ENCODE results near the gene NAPSA. TPM values are rescaled to one million over a fixed set of nuclear protein-coding genes. Genes with fewer than 3 reads are reported as not detected.
"Not testable (repeated sequence)": the region's sequence is repeated elsewhere in the genome, so short reads cannot be mapped to it uniquely, and the experiment has no call there.

The NAPSA gene
- total RNA-seq, 1 experiment from 2014 or later = 0.11 TPM

GRCh38 chr19:50357178-50358100 lies 8.0 kb downstream of the NAPSA start:
- no peaks in the 10 kb centered on the region for H3K79me2 ChIP-seq (ENCODE audit: low read length)
- no peak overlapping the region for H3K27ac ChIP-seq (ENCODE audit: low read length)
- DNase-seq = peak; percentile 93
- peak overlapping the region; percentile 85; the same call in 1 of the 2 replicates for H2AFZ ChIP-seq (ENCODE audit: low read length)
- H3K4me1 ChIP-seq (ENCODE audit: low read length) = peaks cover 23% of the 10 kb centered on the region
- H3K27me3 ChIP-seq (ENCODE audit: low read length) = no peaks in the 10 kb centered on the region
- no peaks in the 10 kb centered on the region for H3K9me3 ChIP-seq (ENCODE audit: low read length)
- H4K20me1 ChIP-seq (ENCODE audit: insufficient read depth, low read depth, low read length) = no peaks in the 10 kb centered on the region; the same call in 1 of the 2 replicates
- H3K4me2 ChIP-seq (ENCODE audit: low read depth, low read length, poor library complexity, severe bottlenecking) = peak overlapping the region; percentile 69
- H3K9ac ChIP-seq (ENCODE audit: low read length) = peak overlapping the region; percentile 58
- no peaks in the 10 kb centered on the region for H3K36me3 ChIP-seq (ENCODE audit: insufficient read depth, low read length)
- no peaks in the 10 kb centered on the region for H3K9me2 ChIP-seq (replicated peaks; ENCODE audit: insufficient read depth, low read length)
- peak overlapping the region; percentile 47; the same call in 1 of the 2 replicates for H3K4me3 ChIP-seq (ENCODE audit: low read length)

GRCh38 chr19:50356691-50357177 lies 8.7 kb downstream of the NAPSA start:
- Histone ChIP-seq H3K27me3 (ENCODE audit: low read length) (no peaks in the 10 kb centered on the region), H3K4me3 (ENCODE audit: low read length) (no peak overlapping the region), H3K9me2 (replicated peaks; ENCODE audit: insufficient read depth, low read length) (no peaks in the 10 kb centered on the region), H3K4me1 (ENCODE audit: low read length) (peaks cover 23% of the 10 kb centered on the region), H2AFZ (ENCODE audit: low read length) (peak overlapping the region; percentile 85; the same call in 1 of the 2 replicates), H3K9me3 (ENCODE audit: low read length) (no peaks in the 10 kb centered on the region), H4K20me1 (ENCODE audit: insufficient read depth, low read depth, low read length) (no peaks in the 10 kb centered on the region), H3K79me2 (ENCODE audit: low read length) (no peaks in the 10 kb centered on the region), H3K36me3 (ENCODE audit: insufficient read depth, low read length) (no peaks in the 10 kb centered on the region), H3K9ac (ENCODE audit: low read length) (no peak overlapping the region; the same call in 1 of the 2 replicates), H3K27ac (ENCODE audit: low read length) (no peak overlapping the region), H3K4me2 (ENCODE audit: low read depth, low read length, poor library complexity, severe bottlenecking) (peak overlapping the region; percentile 69)
- DNase-seq = no peak

- H2AFZ ChIP-seq (ENCODE audit: low read length); H3K9ac ChIP-seq (ENCODE audit: low read length); H3K9me2 ChIP-seq (replicated peaks; ENCODE audit: insufficient read depth, low read length); H3K9me3 ChIP-seq (ENCODE audit: low read length); H4K20me1 ChIP-seq (ENCODE audit: insufficient read depth, low read depth, low read length); H3K27me3 ChIP-seq (ENCODE audit: low read length); H3K79me2 ChIP-seq (ENCODE audit: low read length); H3K27ac ChIP-seq (ENCODE audit: low read length); DNase-seq; H3K4me3 ChIP-seq (ENCODE audit: low read length); H3K4me2 ChIP-seq (ENCODE audit: low read depth, low read length, poor library complexity, severe bottlenecking); H3K36me3 ChIP-seq (ENCODE audit: insufficient read depth, low read length): not testable (repeated sequence)
- peaks cover 43% of the 10 kb centered on the region for H3K4me1 ChIP-seq (ENCODE audit: low read length)
Measured at GRCh38 chr19:50353487-50353880, 12.0 kb downstream of the NAPSA start.

- Histone ChIP-seq H3K4me1 (ENCODE audit: low read length) (peaks cover 48% of the 10 kb centered on the region), H3K4me2 (ENCODE audit: low read depth, low read length, poor library complexity, severe bottlenecking) (no peak overlapping the region), H3K4me3 (ENCODE audit: low read length) (no peak overlapping the region), H2AFZ (ENCODE audit: low read length) (no peak overlapping the region), H4K20me1 (ENCODE audit: insufficient read depth, low read depth, low read length) (no peaks in the 10 kb centered on the region), H3K79me2 (ENCODE audit: low read length) (no peaks in the 10 kb centered on the region), H3K9me2 (replicated peaks; ENCODE audit: insufficient read depth, low read length) (no peaks in the 10 kb centered on the region), H3K27ac (ENCODE audit: low read length) (no peak overlapping the region), H3K9ac (ENCODE audit: low read length) (no peak overlapping the region), H3K36me3 (ENCODE audit: insufficient read depth, low read length) (no peaks in the 10 kb centered on the region), H3K27me3 (ENCODE audit: low read length) (no peaks in the 10 kb centered on the region), H3K9me3 (ENCODE audit: low read length) (no peaks in the 10 kb centered on the region)
- DNase-seq = no peak
Measured at GRCh38 chr19:50352242-50352641, 13.2 kb downstream of the NAPSA start.

- peak overlapping the region; percentile 61 for H3K4me2 ChIP-seq (ENCODE audit: low read depth, low read length, poor library complexity, severe bottlenecking)
- DNase-seq = peak; percentile 94
Measured at GRCh38 chr19:50349277-50350057, 16.0 kb downstream of the NAPSA start.

GRCh38 chr19:50347089-50347581 lies 18.3 kb downstream of the NAPSA start:
- H3K9ac ChIP-seq (ENCODE audit: low read length) = peak overlapping the region; percentile 58
- H3K4me2 ChIP-seq (ENCODE audit: low read depth, low read length, poor library complexity, severe bottlenecking) = peak overlapping the region; percentile 61
- H3K9me2 ChIP-seq (replicated peaks; ENCODE audit: insufficient read depth, low read length); H3K36me3 ChIP-seq (ENCODE audit: insufficient read depth, low read length); H4K20me1 ChIP-seq (ENCODE audit: insufficient read depth, low read depth, low read length); H3K27me3 ChIP-seq (ENCODE audit: low read length); H3K9me3 ChIP-seq (ENCODE audit: low read length): not testable (repeated sequence)
- H3K4me3 ChIP-seq (ENCODE audit: low read length) = peak overlapping the region; percentile 35
- H2AFZ ChIP-seq (ENCODE audit: low read length) = peak overlapping the region; percentile 22
- peak overlapping the region; percentile 95 for H3K27ac ChIP-seq (ENCODE audit: low read length)
- H3K79me2 ChIP-seq (ENCODE audit: low read length) = peaks cover 18% of the 10 kb centered on the region
- H3K4me1 ChIP-seq (ENCODE audit: low read length) = peaks cover 79% of the 10 kb centered on the region
- peak; percentile 93 for DNase-seq

More at GRCh38 chr19:50349277-50350057, 16.0 kb downstream of the NAPSA start:
- peaks cover 1% of the 10 kb centered on the region; the same call in 1 of the 2 replicates for H3K79me2 ChIP-seq (ENCODE audit: low read length)
- peak overlapping the region; percentile 58 for H3K9ac ChIP-seq (ENCODE audit: low read length)
- H3K27me3 ChIP-seq (ENCODE audit: low read length) = no peaks in the 10 kb centered on the region
- peak overlapping the region; percentile 95 for H3K27ac ChIP-seq (ENCODE audit: low read length)
- H3K9me2 ChIP-seq (replicated peaks; ENCODE audit: insufficient read depth, low read length) = no peaks in the 10 kb centered on the region
- H3K4me1 ChIP-seq (ENCODE audit: low read length) = peaks cover 63% of the 10 kb centered on the region
- peaks cover 3% of the 10 kb centered on the region; the same call in 1 of the 2 replicates for H3K36me3 ChIP-seq (ENCODE audit: insufficient read depth, low read length)
- no peaks in the 10 kb centered on the region for H3K9me3 ChIP-seq (ENCODE audit: low read length)
- no peaks in the 10 kb centered on the region for H4K20me1 ChIP-seq (ENCODE audit: insufficient read depth, low read depth, low read length)
- H2AFZ ChIP-seq (ENCODE audit: low read length) = peak overlapping the region; percentile 22
- H3K4me3 ChIP-seq (ENCODE audit: low read length) = peak overlapping the region; percentile 53

- H3K4me2 ChIP-seq (ENCODE audit: low read depth, low read length, poor library complexity, severe bottlenecking) = peak overlapping the region; percentile 81
- H4K20me1 ChIP-seq (ENCODE audit: insufficient read depth, low read depth, low read length) = peaks cover 9% of the 10 kb centered on the region; the same call in 1 of the 2 replicates
- H3K4me3 ChIP-seq (ENCODE audit: low read length) = peak overlapping the region; percentile 73
- peak overlapping the region; percentile 92 for H3K9ac ChIP-seq (ENCODE audit: low read length)
- peaks cover 18% of the 10 kb centered on the region for H3K36me3 ChIP-seq (ENCODE audit: insufficient read depth, low read length)
- peaks cover 31% of the 10 kb centered on the region for H3K79me2 ChIP-seq (ENCODE audit: low read length)
- peaks cover 92% of the 10 kb centered on the region for H3K4me1 ChIP-seq (ENCODE audit: low read length)
- peak; percentile 95 for DNase-seq
- no peaks in the 10 kb centered on the region for H3K9me2 ChIP-seq (replicated peaks; ENCODE audit: insufficient read depth, low read length)
- H2AFZ ChIP-seq (ENCODE audit: low read length) = peak overlapping the region; percentile 41; the same call in 1 of the 2 replicates
- H3K9me3 ChIP-seq (ENCODE audit: low read length) = no peaks in the 10 kb centered on the region; the same call in 1 of the 2 replicates
- no peaks in the 10 kb centered on the region for H3K27me3 ChIP-seq (ENCODE audit: low read length)
- peak overlapping the region; percentile 95 for H3K27ac ChIP-seq (ENCODE audit: low read length)
Measured at GRCh38 chr19:50344661-50345318, 20.6 kb downstream of the NAPSA start.

All from Karpas-422 (cell line).